GM23338 (cell line): ENCODE results near the gene HTRA2. TPM values are rescaled to one million over a fixed set of nuclear protein-coding genes. Genes with fewer than 3 reads are reported as not detected.
"Not testable (repeated sequence)": the region's sequence is repeated elsewhere in the genome, so short reads cannot be mapped to it uniquely, and the experiment has no call there.

Experiments
- ATAC-seq: fragments of 200-7000 bp; cut with Tn5 transposase; 3 replicates; pipeline ENCODE4 v1.9.1; 2020
- DNase-seq: peaks from one replicate; pipeline ENCODE4 v3.0.0-alpha.2; 2015; ENCODE audit warnings: low spot score
- H2AFZ ChIP-seq: fragments of 200-600 bp; sonication (generic); 2 replicates; pipeline ENCODE4 v1.8.0; 2016; ENCODE audit warnings: antibody characterized with exemption, mild to moderate bottlenecking, moderate library complexity
- H3F3A ChIP-seq: fragments of 200-600 bp; sonication (generic); replicated peaks from 2 replicates; pipeline ENCODE4 v1.8.0; 2017; ENCODE audit warnings: antibody characterized with exemption, mixed run types, low read depth
- H3K27ac ChIP-seq: fragments of 200-600 bp; sonication (generic); 2 replicates; pipeline ENCODE4 v1.6.1; 2016; ENCODE audit warnings: low read depth
- H3K27me3 ChIP-seq: fragments of 200-600 bp; sonication (generic); 2 replicates; pipeline ENCODE4 v1.8.0; 2016; ENCODE audit warnings: mild to moderate bottlenecking, mixed run types, moderate library complexity; ENCODE audit not compliant: insufficient read depth
- H3K36me3 ChIP-seq: fragments of 200-600 bp; sonication (generic); 2 replicates; pipeline ENCODE4 v1.8.0; 2016; ENCODE audit warnings: mild to moderate bottlenecking; ENCODE audit not compliant: insufficient read depth
- H3K4me1 ChIP-seq: fragments of 200-600 bp; sonication (generic); 2 replicates; pipeline ENCODE4 v1.8.0; 2016; ENCODE audit warnings: mild to moderate bottlenecking, moderate library complexity; ENCODE audit not compliant: insufficient read depth
- H3K4me2 ChIP-seq: fragments of 200-600 bp; sonication (generic); 2 replicates; pipeline ENCODE4 v1.7.1; 2017; ENCODE audit warnings: mixed run types
- H3K4me3 ChIP-seq: fragments of 200-600 bp; sonication (generic); 2 replicates; pipeline ENCODE4 v1.6.1; 2016; ENCODE audit warnings: mixed run types
- H3K79me2 ChIP-seq: fragments of 200-600 bp; sonication (generic); replicated peaks from 2 replicates; pipeline ENCODE4 v1.8.0; 2017; ENCODE audit warnings: mild to moderate bottlenecking; ENCODE audit not compliant: insufficient read depth
- H3K9me2 ChIP-seq: fragments of 200-600 bp; sonication (generic); 2 replicates; pipeline ENCODE4 v1.8.0; 2017; ENCODE audit not compliant: insufficient read depth
- H4K20me1 ChIP-seq: fragments of 200-600 bp; sonication (generic); replicated peaks from 2 replicates; pipeline ENCODE4 v1.8.0; 2017; ENCODE audit warnings: mild to moderate bottlenecking; ENCODE audit not compliant: insufficient read depth
- H3K27ac Mint-ChIP-seq: 2 replicates; pipeline ENCODE4 v1.8.0; 2020; ENCODE audit warnings: inconsistent platforms, mild to moderate bottlenecking, moderate library complexity, mixed read lengths
- H3K27me3 Mint-ChIP-seq: 3 replicates; pipeline ENCODE4 v1.8.0; 2022; ENCODE audit warnings: low read depth, mild to moderate bottlenecking, moderate library complexity, mixed read lengths, inconsistent platforms; ENCODE audit not compliant: insufficient read depth, poor library complexity
- H3K36me3 Mint-ChIP-seq: 3 replicates; pipeline ENCODE4 v1.8.0; 2021; ENCODE audit warnings: low read depth, mild to moderate bottlenecking, inconsistent platforms, moderate library complexity, mixed read lengths
- H3K4me1 Mint-ChIP-seq: 3 replicates; pipeline ENCODE4 v1.8.0; 2020; ENCODE audit warnings: mild to moderate bottlenecking, inconsistent platforms, mixed read lengths
- H3K4me3 Mint-ChIP-seq: 3 replicates; pipeline ENCODE4 v1.8.0; 2021; ENCODE audit warnings: moderate library complexity, mild to moderate bottlenecking, inconsistent platforms, mixed read lengths
- H3K9me3 Mint-ChIP-seq: 3 replicates; pipeline ENCODE4 v1.8.0; 2020; ENCODE audit warnings: moderate library complexity, mild to moderate bottlenecking, inconsistent platforms, mixed read lengths
- CREB1 ChIP-seq: fragments of 250-450 bp; sonication (Bioruptor Pico); IDR thresholded peaks from 2 replicates; pipeline ENCODE4 v1.5.0; 2020; ENCODE audit warnings: low read depth, mild to moderate bottlenecking, moderate library complexity
- CTCF ChIP-seq, 2 experiments: fragments of 200-600 bp in 1 of 2; sonication (generic) in 1 of 2; conservative IDR thresholded peaks; 2 replicates each; pipeline versions ENCODE4 v1.5.1 to v1.6.1; 2016 to 2017; ENCODE audit warnings: antibody characterized with exemption in 2 of 2, low read depth in 2 of 2, mild to moderate bottlenecking in 2 of 2, moderate library complexity in 1 of 2
- ETS1 ChIP-seq: IDR thresholded peaks from 2 replicates; pipeline ENCODE4 v1.6.1; 2016; ENCODE audit warnings: antibody characterized with exemption
- JUNB ChIP-seq: IDR thresholded peaks from one replicate; pipeline ENCODE4 v1.6.1; 2016; ENCODE audit warnings: antibody characterized with exemption; ENCODE audit not compliant: unreplicated experiment
- NANOG ChIP-seq: IDR thresholded peaks from 2 replicates; pipeline ENCODE4 v1.6.1; 2016; ENCODE audit warnings: antibody characterized with exemption, borderline replicate concordance
- POLR2AphosphoS5 ChIP-seq: IDR thresholded peaks from 2 replicates; pipeline ENCODE4 v1.6.1; 2016; ENCODE audit warnings: antibody characterized with exemption, low read depth
- STAT1 ChIP-seq: IDR thresholded peaks from one replicate; pipeline ENCODE4 v1.6.1; 2016; ENCODE audit warnings: antibody characterized with exemption; ENCODE audit not compliant: unreplicated experiment
- ZNF331 ChIP-seq: fragments of 250-450 bp; sonication (Bioruptor Pico); IDR thresholded peaks from 2 replicates; pipeline ENCODE4 v1.5.0; 2020; ENCODE audit warnings: low read depth, mild to moderate bottlenecking, moderate library complexity
- polyA plus RNA-seq: library from polyadenylated mRNA; unstranded; fragments of >200 nt; fragmentation: Nextera tagmentation; extraction: Ambion mirVana; gene quantifications from 2 replicates; pipeline ENCODE4 v1.2.1, GENCODE V29; 2016
- total RNA-seq: library from RNA; depleted of rRNA; stranded (reverse); fragments of >200 nt; shearing (Covaris generic); gene quantifications from 2 replicates; pipeline ENCODE4 v1.2.3, GENCODE V29; 2014

Gene HTRA2
- total and polyA plus RNA-seq, 2 experiments from 2014 or later, result 17.8 to 19.7 TPM

DNA sequence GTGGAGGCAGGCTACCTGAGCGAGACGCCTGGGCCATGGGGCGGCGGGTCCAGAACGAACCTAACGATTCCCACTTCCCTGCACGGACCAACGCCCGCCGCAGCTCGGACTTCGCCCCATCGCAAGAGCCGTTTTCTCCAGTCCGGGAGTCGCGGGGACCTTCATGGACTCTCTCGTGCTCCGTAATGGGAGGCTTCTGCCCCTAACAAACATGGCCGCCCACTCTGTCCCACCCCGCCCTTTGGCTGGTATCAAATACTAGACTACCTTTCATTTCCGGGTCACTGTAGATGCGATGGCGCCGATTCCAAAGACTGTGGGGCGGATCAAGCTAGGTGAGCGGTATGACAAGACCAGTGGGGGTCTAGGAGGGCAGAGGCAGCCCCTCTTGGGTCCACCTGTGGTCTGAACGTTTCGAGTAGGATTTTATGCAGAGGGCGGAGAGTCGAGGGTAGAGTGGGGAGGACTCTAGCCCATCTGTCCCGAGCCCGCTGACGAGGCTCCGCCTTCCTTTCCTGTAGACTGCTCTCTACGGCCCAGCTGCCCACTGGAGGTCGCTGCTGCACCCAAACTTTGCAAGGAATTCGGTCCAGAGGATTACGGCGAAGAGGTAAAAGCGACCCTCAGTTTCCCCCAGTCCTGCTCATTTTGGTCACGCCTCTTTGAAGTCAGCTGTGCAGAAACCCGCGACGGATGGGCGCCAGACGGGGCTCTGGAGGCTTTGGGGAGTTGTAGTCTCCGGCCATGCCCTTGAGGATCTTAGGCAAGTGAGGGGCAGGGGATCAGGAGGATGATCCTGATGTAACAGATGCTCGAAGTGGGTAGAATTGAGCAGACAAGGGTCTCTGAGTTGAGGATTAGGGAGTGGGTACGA lies 46.7 kb upstream of the HTRA2 start, which contains the start of the genes CCDC142 and TTC31:
Gene CCDC142, minus strand, starts transcription at position 198 of the 874 bp plus-strand sequence. Its CDS starts 161 bp downstream, at position 37.
Gene TTC31, plus strand, starts transcription at position 281 of the 874 bp plus-strand sequence. Its CDS starts 15 bp downstream, at position 296.
- peaks cover 5% of the 10 kb centered on the region; the same call in 1 of the 2 replicates for H3K4me1 ChIP-seq
- peaks cover 13% of the 10 kb centered on the region; the same call in 1 of the 2 replicates for H4K20me1 ChIP-seq
- H3K27ac ChIP-seq, result peak within 1 kb of the TSS; percentile 82; the same call in 1 of the 2 replicates
- H2AFZ ChIP-seq, result peak within 1 kb of the TSS; percentile 72
- H3K9me3 Mint-ChIP-seq, result no peaks in the 10 kb centered on the region
- H3K36me3 Mint-ChIP-seq, result peaks cover 24% of the 10 kb centered on the region
- peaks cover 11% of the 10 kb centered on the region for H3K27me3 Mint-ChIP-seq
- TF ChIP-seq STAT1 (no peak), ETS1 (peak; percentile 96), NANOG (peak; percentile 96), JUNB (no peak), POLR2AphosphoS5 (peak; percentile 89), CREB1 (CRISPR knock-in tag) (peak; percentile 54), CTCF (conservative IDR thresholded peaks at IDR 0.05; ENCODE audit: low read depth in 2 of 2) (peak; percentile 89 to 90), ZNF331 (CRISPR knock-in tag) (no peak)
- H3K4me2 ChIP-seq, result peak within 1 kb of the TSS; percentile 95
- peak within 1 kb of the TSS; percentile 99 for H3K4me3 Mint-ChIP-seq
- H3K79me2 ChIP-seq, result peaks cover 14% of the 10 kb centered on the region
- peaks cover 6% of the 10 kb centered on the region; the same call in 2 of the 3 replicates for H3K4me1 Mint-ChIP-seq
- H3K27ac Mint-ChIP-seq, result peak within 1 kb of the TSS; percentile 99
- no peaks in the 10 kb centered on the region for H3K9me2 ChIP-seq
- no peaks in the 10 kb centered on the region; the same call in 1 of the 2 replicates for H3K36me3 ChIP-seq
- peak; percentile 89 for ATAC-seq
- H3K4me3 ChIP-seq, result peak within 1 kb of the TSS; percentile 68
- no peaks in the 10 kb centered on the region for H3K27me3 ChIP-seq
- H3F3A ChIP-seq, result no peaks in the 10 kb centered on the region
- DNase-seq, result peak; percentile 99

DNA sequence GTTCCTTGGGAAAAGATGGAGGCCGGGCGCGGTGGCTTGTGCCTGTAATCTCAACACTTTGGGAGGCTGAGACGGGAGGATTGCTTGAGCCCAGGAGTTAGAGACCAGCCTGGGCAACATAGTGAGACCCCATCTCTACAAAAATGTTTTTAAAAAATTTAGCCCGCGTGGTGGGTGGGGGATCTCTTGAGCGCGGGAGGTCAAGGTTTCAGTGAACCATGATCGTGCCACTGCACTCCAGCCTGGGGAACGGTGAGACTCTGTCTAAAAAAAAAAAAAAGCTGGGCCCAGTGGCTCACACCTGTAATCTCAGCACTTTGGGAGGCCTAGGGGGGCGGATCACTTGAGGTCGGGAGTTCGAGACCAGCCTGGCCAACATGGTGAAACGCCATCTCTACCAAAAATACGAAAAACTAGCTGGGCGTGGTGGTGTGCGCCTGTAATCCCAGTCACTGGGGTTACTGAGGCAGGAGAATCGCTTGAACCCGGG lies 46.0 kb upstream of the HTRA2 start:
- ATAC-seq, H3K27ac ChIP-seq, DNase-seq, H3K27me3 ChIP-seq, H3F3A ChIP-seq, H3K4me1 Mint-ChIP-seq, H3K36me3 ChIP-seq, H3K9me3 Mint-ChIP-seq, H3K4me1 ChIP-seq, H3K9me2 ChIP-seq: not testable (repeated sequence)
- peak overlapping the region; percentile 77 for H3K4me2 ChIP-seq
- peaks cover 24% of the 10 kb centered on the region for H3K36me3 Mint-ChIP-seq
- H2AFZ ChIP-seq, result peak overlapping the region; percentile 61
- H3K27me3 Mint-ChIP-seq, result peaks cover 11% of the 10 kb centered on the region
- peaks cover 13% of the 10 kb centered on the region; the same call in 1 of the 2 replicates for H4K20me1 ChIP-seq
- H3K27ac Mint-ChIP-seq, result peak overlapping the region; percentile 39; the same call in 1 of the 2 replicates
- H3K4me3 ChIP-seq, result peak overlapping the region; percentile 68
- H3K79me2 ChIP-seq, result peaks cover 14% of the 10 kb centered on the region
- peak overlapping the region; percentile 99 for H3K4me3 Mint-ChIP-seq
